SK-N-SH (cell line): ENCODE results near the gene KDM5C. TPM values are rescaled to one million over a fixed set of nuclear protein-coding genes. Genes with fewer than 3 reads are reported as not detected.

ENCODE experiments used
- CTCF ChIA-PET: fragments of 300-600, 350-600 bp; formaldehyde crosslinking; extraction: SDS; loops from one replicate; lab custom pipeline; 2021; lab: Yijun Ruan, JAX
- POLR2A ChIA-PET: fragments of 350-600 bp; sonication (Branson Sonifier 250); formaldehyde crosslinking; extraction: SDS; loops from one replicate; lab custom pipeline; 2020; ENCODE audit warnings: antibody characterized with exemption, inconsistent platforms; lab: Yijun Ruan, JAX
- DNase-seq: peaks from one replicate; pipeline ENCODE4 v3.0.0; 2012
- H2AFZ ChIP-seq: fragments of 200-600 bp; sonication (generic); 2 replicates; pipeline ENCODE4 v1.8.1; 2016; ENCODE audit warnings: antibody characterized with exemption, mild to moderate bottlenecking, low read depth
- H3F3A ChIP-seq: fragments of 200-600 bp; sonication (generic); replicated peaks from 2 replicates; pipeline ENCODE3; 2016; ENCODE audit warnings: antibody characterized with exemption, mild to moderate bottlenecking; ENCODE audit not compliant: insufficient read depth
- H3K27ac ChIP-seq, 2 experiments: fragments of 200-500 bp in 1 of 2; fragments of 200-600 bp in 1 of 2; sonication (Bioruptor generic) in 1 of 2; sonication (generic), shearing (Covaris generic) in 1 of 2; 2 replicates each; pipeline versions ENCODE4 v1.5.1 to v1.6.1; 2014 to 2016; ENCODE audit warnings: low read depth in 2 of 2, inconsistent platforms in 1 of 2, low read length in 1 of 2, mild to moderate bottlenecking in 1 of 2, mixed read lengths in 1 of 2
- H3K27me3 ChIP-seq: fragments of 200-600 bp; sonication (generic), shearing (Covaris generic); 2 replicates; pipeline ENCODE4 v1.6.1; 2016; ENCODE audit warnings: mixed run types; ENCODE audit not compliant: insufficient read depth
- H3K36me3 ChIP-seq, 2 experiments: fragments of 200-500 bp in 1 of 2; fragments of 200-600 bp in 1 of 2; sonication (Bioruptor generic) in 1 of 2; sonication (generic) in 1 of 2; replicated peaks in 1 of 2; 2 replicates each; pipeline versions ENCODE3 to v1.5.1; 2014 to 2016; ENCODE audit warnings: low read length in 1 of 2, mild to moderate bottlenecking in 1 of 2; ENCODE audit not compliant: insufficient read depth in 2 of 2, control insufficient read depth in 1 of 2
- H3K4me1 ChIP-seq, 2 experiments: fragments of 200-500 bp in 1 of 2; fragments of 200-600 bp in 1 of 2; sonication (Bioruptor generic) in 1 of 2; sonication (generic), shearing (Covaris generic) in 1 of 2; 2 replicates each; pipeline versions ENCODE4 v1.5.1 to v1.6.1; 2014 to 2016; ENCODE audit warnings: low read depth in 1 of 2, low read length in 1 of 2, mixed run types in 1 of 2; ENCODE audit not compliant: insufficient read depth in 2 of 2, control insufficient read depth in 1 of 2
- H3K4me2 ChIP-seq: fragments of 200-600 bp; sonication (generic), shearing (Covaris generic); 2 replicates; pipeline ENCODE4 v1.6.1; 2017; ENCODE audit warnings: mixed run types
- H3K4me3 ChIP-seq, 2 experiments: fragments of 200-500 bp in 1 of 2; fragments of 200-600 bp in 1 of 2; sonication (Bioruptor generic) in 1 of 2; sonication (generic), shearing (Covaris generic) in 1 of 2; 2 replicates each; pipeline versions ENCODE4 v1.5.1 to v1.8.1; 2014 to 2016; ENCODE audit warnings: low read depth in 2 of 2, inconsistent platforms in 1 of 2, low read length in 1 of 2, mild to moderate bottlenecking in 1 of 2, mixed read lengths in 1 of 2, moderate library complexity in 1 of 2
- H3K79me2 ChIP-seq: fragments of 200-600 bp; sonication (generic); 2 replicates; pipeline ENCODE4 v1.8.1; 2017; ENCODE audit warnings: mild to moderate bottlenecking; ENCODE audit not compliant: insufficient read depth
- H3K9ac ChIP-seq: fragments of 200-600 bp; sonication (generic); 2 replicates; pipeline ENCODE4 v1.6.1; 2017; ENCODE audit warnings: mixed run types
- H3K9me2 ChIP-seq: fragments of 200-600 bp; sonication (generic); 2 replicates; pipeline ENCODE4 v1.6.1; 2017; ENCODE audit warnings: mixed run types
- H3K9me3 ChIP-seq: fragments of 200-600 bp; sonication (generic); 2 replicates; pipeline ENCODE4 v1.6.1; 2017; ENCODE audit warnings: mixed run types, mild to moderate bottlenecking, moderate library complexity
- H4K20me1 ChIP-seq: fragments of 200-600 bp; sonication (generic); 2 replicates; pipeline ENCODE4 v1.6.1; 2017; ENCODE audit warnings: mild to moderate bottlenecking, mixed run types; ENCODE audit not compliant: insufficient read depth
- CHD2 ChIP-seq: fragments of 150-350 bp; IDR thresholded peaks from 2 replicates; pipeline ENCODE4 v1.6.1; 2018; ENCODE audit warnings: low read length; ENCODE audit not compliant: partially characterized antibody
- EP300 ChIP-seq, 2 experiments: IDR thresholded peaks; 2 replicates each; pipeline versions ENCODE4 v1.4.0 to v1.6.1; 2012; ENCODE audit warnings: borderline replicate concordance in 1 of 2, low read depth in 1 of 2, low read length in 1 of 2
- FOXJ3 ChIP-seq: sonication (generic); formaldehyde crosslinking; IDR thresholded peaks from 2 replicates; pipeline ENCODE4 v1.5.1; 2020; ENCODE audit warnings: mild to moderate bottlenecking, missing genetic modification reagents
- NFIC ChIP-seq: IDR thresholded peaks from 2 replicates; pipeline ENCODE4 v1.4.0; 2012; ENCODE audit warnings: borderline replicate concordance
- POLR2AphosphoS5 ChIP-seq: IDR thresholded peaks from 2 replicates; pipeline ENCODE4 v1.6.1; 2012; ENCODE audit warnings: low read depth, low read length
- SIN3A ChIP-seq: IDR thresholded peaks from 2 replicates; pipeline ENCODE4 v1.6.1; 2012; ENCODE audit warnings: low read depth, mild to moderate bottlenecking, low read length, moderate library complexity, borderline replicate concordance
- TAF1 ChIP-seq: IDR thresholded peaks from 2 replicates; pipeline ENCODE4 v1.6.1; 2012; ENCODE audit warnings: low read depth, mild to moderate bottlenecking, low read length, moderate library complexity, borderline replicate concordance
- WGBS: methylation state at CpG from one replicate; pipeline ENCODE4 v1.1.6; 2017; ENCODE audit warnings: low lambda C conversion rate; 5-methylcytosine and 5-hydroxymethylcytosine counted together
- polyA plus RNA-seq, 3 experiments: library from polyadenylated mRNA; depleted of rRNA; stranded (reverse); fragments of >200 nt; gene quantifications; 2 replicates each; pipeline ENCODE4 v1.2.3, GENCODE V29; 2012
- TF ChIP-seq, protein P1 (sequence below): IDR thresholded peaks from 2 replicates; pipeline ENCODE4 v1.4.0; 2012; ENCODE audit warnings: low read depth, borderline replicate concordance
- TF ChIP-seq, protein P2 (sequence below): fragments of 200-600 bp; sonication (generic); IDR thresholded peaks from 2 replicates; pipeline ENCODE4 v1.6.1; 2017; ENCODE audit warnings: antibody characterized with exemption, mild to moderate bottlenecking, moderate library complexity
- TF ChIP-seq, protein P3 (sequence below): IDR thresholded peaks from 2 replicates; pipeline ENCODE4; 2012

The KDM5C gene
- polyA plus RNA-seq, 1 of the 3 experiments (the other 2 are of a cell fraction), result 76.6 TPM

DNA sequence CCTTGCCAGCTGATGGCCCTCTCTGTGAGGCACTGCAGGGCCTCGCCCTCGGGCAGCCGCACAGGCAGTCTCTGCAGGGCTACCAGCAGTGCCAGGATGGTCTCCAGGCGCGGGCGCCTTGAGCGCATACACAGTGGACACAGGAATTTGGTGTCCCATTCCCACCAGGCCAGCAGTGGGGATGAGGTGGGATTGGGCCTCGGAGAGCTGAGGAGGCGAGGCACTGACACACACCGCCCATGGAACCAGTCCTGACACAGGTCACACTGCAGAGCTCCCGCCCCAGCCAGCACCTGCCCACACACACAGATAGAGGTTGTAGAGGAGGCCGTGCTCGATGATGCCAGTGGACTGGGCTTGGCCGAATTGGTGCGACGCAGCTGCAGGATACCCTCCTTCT is 30.7 kb downstream of the KDM5C start (continued):
- TF ChIP-seq CHD2 (no peak), TAF1 (no peak), EP300 (IDR thresholded peaks at IDR 0.05; ENCODE audit: borderline replicate concordance in 1 of 2, low read depth in 1 of 2, low read length in 1 of 2) (no peak), FOXJ3 (CRISPR knock-in tag) (no peak), NFIC (no peak)
- TF ChIP-seq, protein P1, sequence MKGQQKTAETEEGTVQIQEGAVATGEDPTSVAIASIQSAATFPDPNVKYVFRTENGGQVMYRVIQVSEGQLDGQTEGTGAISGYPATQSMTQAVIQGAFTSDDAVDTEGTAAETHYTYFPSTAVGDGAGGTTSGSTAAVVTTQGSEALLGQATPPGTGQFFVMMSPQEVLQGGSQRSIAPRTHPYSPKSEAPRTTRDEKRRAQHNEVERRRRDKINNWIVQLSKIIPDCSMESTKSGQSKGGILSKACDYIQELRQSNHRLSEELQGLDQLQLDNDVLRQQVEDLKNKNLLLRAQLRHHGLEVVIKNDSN, result no peak

DNA sequence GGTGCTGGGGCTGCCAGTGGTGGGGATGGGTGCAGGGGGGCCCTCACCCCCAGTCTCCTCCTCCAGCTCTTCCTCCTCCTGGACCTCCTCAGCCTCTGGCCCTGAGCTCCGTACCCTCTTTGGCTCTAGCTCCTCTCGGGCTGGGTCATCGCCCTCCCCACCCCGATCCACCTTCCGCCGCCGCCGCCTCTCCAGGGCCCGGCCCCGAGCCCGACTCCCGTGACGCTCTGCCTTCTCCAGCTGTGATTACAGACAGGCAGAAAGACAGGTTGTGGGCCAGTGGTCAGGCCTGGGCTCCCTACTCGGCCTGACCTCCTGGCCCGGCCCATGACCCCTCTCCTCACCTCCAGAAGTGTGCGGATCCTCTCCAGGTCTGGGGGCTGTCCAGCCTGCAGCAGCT is 31.9 kb downstream of the KDM5C start:
- 98% methylated on average over 15 of the region's 16 CpGs for WGBS

DNA sequence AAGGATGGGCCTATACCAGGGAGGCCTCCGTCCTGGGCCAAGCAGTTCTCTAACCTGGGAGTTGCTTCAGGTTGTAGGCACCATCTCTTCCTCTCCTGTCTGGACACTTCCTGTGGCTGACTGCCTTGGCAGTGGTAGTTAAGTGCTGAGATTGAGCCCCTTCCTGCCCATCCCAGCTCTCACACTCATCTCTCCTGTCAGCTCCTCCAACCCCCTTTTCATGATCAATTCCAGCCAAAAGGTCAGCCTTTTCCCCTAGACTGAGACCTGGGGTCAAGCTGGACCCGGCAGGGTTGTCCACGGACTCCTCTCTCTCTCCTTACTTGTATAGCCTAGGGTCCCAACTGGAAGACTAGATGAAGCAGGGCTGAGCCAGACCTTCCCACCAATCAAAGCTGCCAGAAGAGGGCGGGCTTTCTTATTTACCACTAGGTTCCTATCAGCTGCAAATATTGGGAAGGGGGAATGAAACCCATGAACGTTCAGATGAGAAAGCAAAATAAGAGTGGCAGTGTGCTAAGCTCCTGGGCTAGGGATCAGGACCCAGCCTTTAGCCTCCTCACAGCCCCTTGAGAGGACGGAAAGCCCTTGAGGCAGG is 34.5 kb downstream of the KDM5C start:
- Histone ChIP-seq H3K9ac (no peak overlapping the region), H3F3A (peaks cover 7% of the 10 kb centered on the region), H3K27me3 (no peaks in the 10 kb centered on the region), H4K20me1 (no peaks in the 10 kb centered on the region), H3K36me3 (peaks cover 11 to 47% of the 10 kb centered on the region in 2 experiments), H3K4me2 (no peak overlapping the region), H3K27ac (no peak overlapping the region), H3K4me1 (no peaks in the 10 kb centered on the region), H3K9me3 (no peaks in the 10 kb centered on the region), H3K79me2 (no peaks in the 10 kb centered on the region), H3K9me2 (no peaks in the 10 kb centered on the region), H2AFZ (no peak overlapping the region), H3K4me3 (no peak overlapping the region)
- no peak for DNase-seq
- ChIA-PET CTCF (interaction anchor here (1.1 to 1.5 kb wide), 3 partner anchors 11 to 15 kb away, joined by 3 read pairs; no protein-coding TSS in a partner anchor), POLR2A (no interaction called here)
- 83% methylated on average over 6 of the region's 6 CpGs for WGBS
- TF ChIP-seq, protein P2, sequence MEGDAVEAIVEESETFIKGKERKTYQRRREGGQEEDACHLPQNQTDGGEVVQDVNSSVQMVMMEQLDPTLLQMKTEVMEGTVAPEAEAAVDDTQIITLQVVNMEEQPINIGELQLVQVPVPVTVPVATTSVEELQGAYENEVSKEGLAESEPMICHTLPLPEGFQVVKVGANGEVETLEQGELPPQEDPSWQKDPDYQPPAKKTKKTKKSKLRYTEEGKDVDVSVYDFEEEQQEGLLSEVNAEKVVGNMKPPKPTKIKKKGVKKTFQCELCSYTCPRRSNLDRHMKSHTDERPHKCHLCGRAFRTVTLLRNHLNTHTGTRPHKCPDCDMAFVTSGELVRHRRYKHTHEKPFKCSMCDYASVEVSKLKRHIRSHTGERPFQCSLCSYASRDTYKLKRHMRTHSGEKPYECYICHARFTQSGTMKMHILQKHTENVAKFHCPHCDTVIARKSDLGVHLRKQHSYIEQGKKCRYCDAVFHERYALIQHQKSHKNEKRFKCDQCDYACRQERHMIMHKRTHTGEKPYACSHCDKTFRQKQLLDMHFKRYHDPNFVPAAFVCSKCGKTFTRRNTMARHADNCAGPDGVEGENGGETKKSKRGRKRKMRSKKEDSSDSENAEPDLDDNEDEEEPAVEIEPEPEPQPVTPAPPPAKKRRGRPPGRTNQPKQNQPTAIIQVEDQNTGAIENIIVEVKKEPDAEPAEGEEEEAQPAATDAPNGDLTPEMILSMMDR, result peak; percentile 30; the same call in 1 of the 2 replicates
- TF ChIP-seq FOXJ3 (CRISPR knock-in tag), result no peak
- peak; percentile 20; the same call in 1 of the 2 replicates for TF ChIP-seq POLR2AphosphoS5

More for the DNA sequence above, 31.9 kb downstream of the KDM5C start:
- Histone ChIP-seq H3K9me3 (no peaks in the 10 kb centered on the region), H3K27ac (no peak overlapping the region), H3F3A (peaks cover 7% of the 10 kb centered on the region), H3K9ac (no peak overlapping the region), H3K27me3 (no peaks in the 10 kb centered on the region), H3K4me3 (no peak overlapping the region), H3K9me2 (no peaks in the 10 kb centered on the region), H3K4me1 (no peaks in the 10 kb centered on the region), H3K79me2 (no peaks in the 10 kb centered on the region), H3K4me2 (no peak overlapping the region), H4K20me1 (no peaks in the 10 kb centered on the region), H2AFZ (no peak overlapping the region), H3K36me3 (peaks cover 30 to 74% of the 10 kb centered on the region in 2 experiments)
- CTCF ChIA-PET, result no interaction called here
- POLR2A ChIA-PET, result no interaction called here
- DNase-seq, result no peak
- TF ChIP-seq, protein P3, sequence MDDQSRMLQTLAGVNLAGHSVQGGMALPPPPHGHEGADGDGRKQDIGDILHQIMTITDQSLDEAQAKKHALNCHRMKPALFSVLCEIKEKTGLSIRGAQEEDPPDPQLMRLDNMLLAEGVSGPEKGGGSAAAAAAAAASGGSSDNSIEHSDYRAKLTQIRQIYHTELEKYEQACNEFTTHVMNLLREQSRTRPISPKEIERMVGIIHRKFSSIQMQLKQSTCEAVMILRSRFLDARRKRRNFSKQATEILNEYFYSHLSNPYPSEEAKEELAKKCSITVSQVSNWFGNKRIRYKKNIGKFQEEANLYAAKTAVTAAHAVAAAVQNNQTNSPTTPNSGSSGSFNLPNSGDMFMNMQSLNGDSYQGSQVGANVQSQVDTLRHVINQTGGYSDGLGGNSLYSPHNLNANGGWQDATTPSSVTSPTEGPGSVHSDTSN, result no peak
- no peak for TF ChIP-seq SIN3A
